ENCODE data around the gene ICAM1. TPM values are rescaled to one million over a fixed set of nuclear protein-coding genes. Genes with fewer than 3 reads are reported as not detected.

Gene ICAM1
- polyA plus RNA-seq, 3 donors from 2014 or later = 9.9 to 18.4 (median 18.0) TPM

DNA sequence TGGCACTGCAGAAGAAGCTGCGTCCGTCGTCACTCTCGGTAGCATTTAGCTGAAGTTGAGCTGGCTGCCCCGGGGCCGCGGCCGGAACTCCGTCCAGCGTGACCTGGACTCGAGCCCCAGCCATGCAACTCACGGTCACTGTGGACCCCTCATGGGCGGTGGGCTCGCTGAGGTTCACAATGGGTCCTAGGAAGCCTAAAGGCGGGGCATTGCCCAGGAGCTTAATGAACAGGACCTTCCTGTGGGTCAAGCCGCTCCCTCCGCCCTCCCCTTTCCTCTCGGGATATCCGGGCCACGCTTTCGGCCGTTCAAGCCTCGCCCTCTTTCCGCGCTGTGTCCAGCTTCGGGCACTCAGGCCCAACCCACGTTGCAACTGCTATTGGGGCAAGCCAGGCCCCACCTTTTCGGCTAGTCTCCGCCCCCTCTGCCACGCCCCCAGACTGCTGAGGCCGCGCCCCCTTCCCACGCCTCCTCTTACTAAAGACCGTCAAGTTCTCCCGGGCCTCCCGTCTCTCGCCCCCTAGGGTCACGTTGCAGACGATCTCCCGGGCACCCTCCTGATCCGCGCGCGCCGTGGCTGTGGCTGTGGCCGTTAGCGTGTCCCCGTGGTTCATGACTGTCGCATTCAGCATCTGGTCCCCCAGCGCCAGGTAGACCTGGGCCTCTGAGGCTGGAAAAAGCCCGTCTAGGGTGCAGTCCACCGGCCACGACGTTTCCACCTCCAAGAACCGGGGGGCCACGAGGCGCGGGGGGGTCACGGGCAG, 63.9 kb downstream of the ICAM1 start:
- Mint-ChIP-seq H3K4me3 (peak overlapping the region in 1 of 5 donors; percentile 29), H3K27ac (no peak overlapping the region), H3K9me3 (no peaks in the 10 kb centered on the region), H3K4me1 (peaks cover 45 to 50% of the 10 kb centered on the region in 2 donors), H3K36me3 (peaks cover 0 to 4% (median 0%) of the 10 kb centered on the region in 3 donors), H3K27me3 (ENCODE audit: low read depth in 3 of 3) (peaks cover 4 to 14% (median 6%) of the 10 kb centered on the region in 3 donors)
- DNase-seq = no peak

- H3K27ac Mint-ChIP-seq = no peak overlapping the region
- DNase-seq = no peak
- peaks cover 0 to 4% (median 0%) of the 10 kb centered on the region in 3 donors for H3K36me3 Mint-ChIP-seq
- no peaks in the 10 kb centered on the region for H3K9me3 Mint-ChIP-seq
- peaks cover 4 to 14% (median 6%) of the 10 kb centered on the region in 3 donors for H3K27me3 Mint-ChIP-seq (ENCODE audit: low read depth in 3 of 3)
- no peak overlapping the region for H3K4me3 Mint-ChIP-seq
- peaks cover 49% of the 10 kb centered on the region in 2 donors for H3K4me1 Mint-ChIP-seq
Observed at GRCh38 chr19:10335352-10335985, 64.5 kb downstream of the ICAM1 start.

Other genes starting within 250 kb of the ICAM1 start
- 10 to 100 TPM; 39.4 to 78.4 (median 44.2) TPM for gene SHFL, start 184.8 kb upstream of the ICAM1 start, polyA plus RNA-seq
- 1 to 10 TPM in 2 of 3 donors, under 1 TPM in 1; 0.53 to 1.9 (median 1.2) TPM for gene ANGPTL6, start 168.4 kb upstream of the ICAM1 start, polyA plus RNA-seq
- gene PPAN, start 164.8 kb upstream of the ICAM1 start, polyA plus RNA-seq = 10 to 100 TPM; 12.1 to 44.8 (median 18.4) TPM
- 10 to 100 TPM in 1 of 3 donors, 1 to 10 TPM in 2; 2.6 to 26.7 (median 6.9) TPM for gene P2RY11, start 159.4 kb upstream of the ICAM1 start, polyA plus RNA-seq
- 100 to 1,000 TPM; 334 to 509 (median 485) TPM for gene EIF3G, start 151.2 kb upstream of the ICAM1 start, polyA plus RNA-seq
- 100 to 1,000 TPM in 1 of 3 donors, 10 to 100 TPM in 2; 21.8 to 162 (median 43.3) TPM for gene DNMT1, start 76.2 kb upstream of the ICAM1 start, polyA plus RNA-seq
- gene S1PR2, start 39.8 kb upstream of the ICAM1 start, polyA plus RNA-seq = 1 to 10 TPM in 2 of 3 donors, under 1 TPM in 1; 0.79 to 2.7 (median 1.4) TPM
- 10 to 100 TPM; 24.3 to 42.6 (median 27.1) TPM for gene MRPL4, start 18.9 kb upstream of the ICAM1 start, polyA plus RNA-seq
- 1 to 10 TPM in 1 of 3 donors, under 1 TPM in 1, not detected in 1; 0.63 to 1.1 TPM for gene ICAM4, start 15.8 kb downstream of the ICAM1 start, polyA plus RNA-seq
- not detected for gene ICAM5, start 18.8 kb downstream of the ICAM1 start, polyA plus RNA-seq
- gene ZGLP1, start 38.7 kb downstream of the ICAM1 start, polyA plus RNA-seq = 1 to 10 TPM in 1 of 3 donors, under 1 TPM in 1, not detected in 1; 0.48 to 1.9 TPM
- 10 to 100 TPM; 12.5 to 17.8 (median 16.6) TPM for gene FDX2, start 44.9 kb downstream of the ICAM1 start, polyA plus RNA-seq
- gene RAVER1, start 62.4 kb downstream of the ICAM1 start, polyA plus RNA-seq = 10 to 100 TPM in 1 of 3 donors, 1 to 10 TPM in 2; 8.7 to 31.5 (median 9.7) TPM
- gene ICAM3, start 68.5 kb downstream of the ICAM1 start, polyA plus RNA-seq = 100 to 1,000 TPM; 263 to 292 (median 280) TPM
- 100 to 1,000 TPM in 1 of 3 donors, 10 to 100 TPM in 2; 33.6 to 105 (median 40.6) TPM for gene TYK2, start 109.5 kb downstream of the ICAM1 start, polyA plus RNA-seq
- 100 to 1,000 TPM in 1 of 3 donors, 10 to 100 TPM in 2; 46.5 to 100 (median 62.7) TPM for gene CDC37, start 132.4 kb downstream of the ICAM1 start, polyA plus RNA-seq
- gene PDE4A, start 149.4 kb downstream of the ICAM1 start, polyA plus RNA-seq = 10 to 100 TPM; 10.4 to 22.6 (median 11.1) TPM
- gene KEAP1, start 232.2 kb downstream of the ICAM1 start, polyA plus RNA-seq = 10 to 100 TPM; 49.2 to 86.9 (median 71.6) TPM
- gene S1PR5, start 246.3 kb downstream of the ICAM1 start, polyA plus RNA-seq = 100 to 1,000 TPM; 383 to 659 (median 399) TPM

All from immature natural killer cell (primary cell).